ENCODE data around the gene CES5A. TPM values are rescaled to one million over a fixed set of nuclear protein-coding genes. Genes with fewer than 3 reads are reported as not detected.

CES5A gene, protein sequence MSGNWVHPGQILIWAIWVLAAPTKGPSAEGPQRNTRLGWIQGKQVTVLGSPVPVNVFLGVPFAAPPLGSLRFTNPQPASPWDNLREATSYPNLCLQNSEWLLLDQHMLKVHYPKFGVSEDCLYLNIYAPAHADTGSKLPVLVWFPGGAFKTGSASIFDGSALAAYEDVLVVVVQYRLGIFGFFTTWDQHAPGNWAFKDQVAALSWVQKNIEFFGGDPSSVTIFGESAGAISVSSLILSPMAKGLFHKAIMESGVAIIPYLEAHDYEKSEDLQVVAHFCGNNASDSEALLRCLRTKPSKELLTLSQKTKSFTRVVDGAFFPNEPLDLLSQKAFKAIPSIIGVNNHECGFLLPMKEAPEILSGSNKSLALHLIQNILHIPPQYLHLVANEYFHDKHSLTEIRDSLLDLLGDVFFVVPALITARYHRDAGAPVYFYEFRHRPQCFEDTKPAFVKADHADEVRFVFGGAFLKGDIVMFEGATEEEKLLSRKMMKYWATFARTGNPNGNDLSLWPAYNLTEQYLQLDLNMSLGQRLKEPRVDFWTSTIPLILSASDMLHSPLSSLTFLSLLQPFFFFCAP
- total RNA-seq (not detected), polyA plus RNA-seq (ENCODE audit: insufficient read depth, low read depth, low replicate concordance) (not detected)
- long read RNA-seq, donor 1, result 0 reads
- long read RNA-seq, donor 2, result 0 reads
- long read RNA-seq, donor 3, result 0 reads
- long read RNA-seq, donor 4, result 0 reads
- long read RNA-seq, donor 5, result 0 reads
- long read RNA-seq, donor 6, result 0 reads
- long read RNA-seq, donor 7, result 0 reads
- long read RNA-seq, donor 8, result 0 reads
- long read RNA-seq, donor 9, result 0 reads
- long read RNA-seq, donor 10, result 0 reads

DNA sequence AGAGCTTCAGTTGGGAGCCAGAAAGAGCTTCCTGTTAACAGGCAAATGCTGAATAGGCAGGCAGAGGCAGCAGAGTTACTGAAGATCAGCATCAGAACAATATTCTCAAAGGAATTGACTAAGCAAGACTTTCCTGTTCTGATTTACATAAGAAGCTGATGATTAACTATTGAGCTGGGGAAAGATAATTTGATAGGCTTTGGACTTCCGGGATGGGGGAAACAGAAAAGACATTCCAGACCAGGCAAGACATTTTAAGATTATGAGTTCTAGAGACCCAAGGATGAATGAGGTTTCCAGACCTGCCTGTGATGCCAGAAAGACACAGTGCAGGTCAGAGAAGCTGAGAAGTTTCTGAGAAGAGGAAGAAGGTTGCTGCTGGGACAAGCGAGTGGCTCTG lies at the start of gene CES5A:
Gene CES5A (minus strand): TSS at position 101 of the 400 bp plus-strand sequence. CDS start 152 bp downstream, outside the sequence.
- TF ChIP-seq, protein P1, sequence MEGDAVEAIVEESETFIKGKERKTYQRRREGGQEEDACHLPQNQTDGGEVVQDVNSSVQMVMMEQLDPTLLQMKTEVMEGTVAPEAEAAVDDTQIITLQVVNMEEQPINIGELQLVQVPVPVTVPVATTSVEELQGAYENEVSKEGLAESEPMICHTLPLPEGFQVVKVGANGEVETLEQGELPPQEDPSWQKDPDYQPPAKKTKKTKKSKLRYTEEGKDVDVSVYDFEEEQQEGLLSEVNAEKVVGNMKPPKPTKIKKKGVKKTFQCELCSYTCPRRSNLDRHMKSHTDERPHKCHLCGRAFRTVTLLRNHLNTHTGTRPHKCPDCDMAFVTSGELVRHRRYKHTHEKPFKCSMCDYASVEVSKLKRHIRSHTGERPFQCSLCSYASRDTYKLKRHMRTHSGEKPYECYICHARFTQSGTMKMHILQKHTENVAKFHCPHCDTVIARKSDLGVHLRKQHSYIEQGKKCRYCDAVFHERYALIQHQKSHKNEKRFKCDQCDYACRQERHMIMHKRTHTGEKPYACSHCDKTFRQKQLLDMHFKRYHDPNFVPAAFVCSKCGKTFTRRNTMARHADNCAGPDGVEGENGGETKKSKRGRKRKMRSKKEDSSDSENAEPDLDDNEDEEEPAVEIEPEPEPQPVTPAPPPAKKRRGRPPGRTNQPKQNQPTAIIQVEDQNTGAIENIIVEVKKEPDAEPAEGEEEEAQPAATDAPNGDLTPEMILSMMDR (IDR thresholded peaks at IDR 0.05; ENCODE audit: borderline replicate concordance, extremely low read depth, insufficient read depth), result no peak
- intact Hi-C loops (cut with DNase I), result no loop called here

GRCh38 chr16:55922662-55923061 lies 47.5 kb upstream of the CES5A start:
- no peak for DNase-seq
- Histone ChIP-seq H3K4me1 (ENCODE audit: control insufficient read depth in 2 of 3, insufficient read depth in 2 of 3, low read depth in 1 of 3, low read length in 3 of 3) (no peaks in the 10 kb centered on the region), H3K27ac (ENCODE audit: low read depth in 2 of 2, low read length in 2 of 2) (no peak overlapping the region), H3K36me3 (ENCODE audit: control insufficient read depth in 2 of 3, insufficient read depth in 3 of 3, low read length in 3 of 3) (no peaks in the 10 kb centered on the region), H3K27me3 (ENCODE audit: control insufficient read depth, insufficient read depth, low read length) (no peaks in the 10 kb centered on the region), H3K4me3 (ENCODE audit: low read length in 3 of 3) (no peak overlapping the region), H3K9ac (ENCODE audit: low read length in 3 of 3) (no peak overlapping the region), H3K9me3 (ENCODE audit: control insufficient read depth in 2 of 3, insufficient read depth in 1 of 3, low read length in 3 of 3) (no peaks in the 10 kb centered on the region)
- intact Hi-C loops (cut with DNase I), result no loop called here
- TF ChIP-seq, protein P1 (IDR thresholded peaks at IDR 0.05; ENCODE audit: borderline replicate concordance, extremely low read depth, insufficient read depth), result no peak
- no peak for FAIRE-seq

More for the DNA sequence above, at the start of gene CES5A:
- no peaks in the 10 kb centered on the region for H3K9me3 ChIP-seq (ENCODE audit: control insufficient read depth in 2 of 3, insufficient read depth in 1 of 3, low read length in 3 of 3)
- H3K27ac ChIP-seq (ENCODE audit: low read depth in 2 of 2, low read length in 2 of 2), result no peak within 1 kb of the TSS
- FAIRE-seq (no peak), DNase-seq (no peak)
- no peak within 1 kb of the TSS for H3K9ac ChIP-seq (ENCODE audit: low read length in 3 of 3)
- H3K36me3 ChIP-seq (ENCODE audit: control insufficient read depth in 2 of 3, insufficient read depth in 3 of 3, low read length in 3 of 3), result no peaks in the 10 kb centered on the region
- no peaks in the 10 kb centered on the region for H3K4me1 ChIP-seq (ENCODE audit: control insufficient read depth in 2 of 3, insufficient read depth in 2 of 3, low read depth in 1 of 3, low read length in 3 of 3)
- H3K4me3 ChIP-seq (ENCODE audit: low read length in 3 of 3), result no peak within 1 kb of the TSS
- H3K27me3 ChIP-seq (ENCODE audit: control insufficient read depth, insufficient read depth, low read length), result no peaks in the 10 kb centered on the region

GRCh38 chr16:55917373-55918160 lies 42.4 kb upstream of the CES5A start:
- H3K36me3 ChIP-seq (ENCODE audit: control insufficient read depth in 2 of 3, insufficient read depth in 3 of 3, low read length in 3 of 3), result no peaks in the 10 kb centered on the region
- H3K4me1 ChIP-seq (ENCODE audit: control insufficient read depth in 2 of 3, insufficient read depth in 2 of 3, low read depth in 1 of 3, low read length in 3 of 3), result peaks cover 0 to 5% (median 2%) of the 10 kb centered on the region in 3 donors
- intact Hi-C loops (cut with DNase I), result no loop called here
- H3K4me3 ChIP-seq (ENCODE audit: low read length in 3 of 3), result no peak overlapping the region
- no peak for FAIRE-seq
- no peaks in the 10 kb centered on the region for H3K27me3 ChIP-seq (ENCODE audit: control insufficient read depth, insufficient read depth, low read length)
- no peak overlapping the region for H3K9ac ChIP-seq (ENCODE audit: low read length in 3 of 3)
- H3K27ac ChIP-seq (ENCODE audit: low read depth in 2 of 2, low read length in 2 of 2), result no peak overlapping the region
- TF ChIP-seq, protein P1 (IDR thresholded peaks at IDR 0.05; ENCODE audit: borderline replicate concordance, extremely low read depth, insufficient read depth), result no peak
- DNase-seq, result no peak
- no peaks in the 10 kb centered on the region for H3K9me3 ChIP-seq (ENCODE audit: control insufficient read depth in 2 of 3, insufficient read depth in 1 of 3, low read length in 3 of 3)

All from kidney (tissue), 22 donors.